ENCODE results near the gene PDLIM3. TPM values are rescaled to one million over a fixed set of nuclear protein-coding genes. Genes with fewer than 3 reads are reported as not detected.

The PDLIM3 gene
- polyA plus RNA-seq, 1 donor (not counting 4 experiments of a cell fraction or from before 2014, with no cell fraction given) = not detected

DNA sequence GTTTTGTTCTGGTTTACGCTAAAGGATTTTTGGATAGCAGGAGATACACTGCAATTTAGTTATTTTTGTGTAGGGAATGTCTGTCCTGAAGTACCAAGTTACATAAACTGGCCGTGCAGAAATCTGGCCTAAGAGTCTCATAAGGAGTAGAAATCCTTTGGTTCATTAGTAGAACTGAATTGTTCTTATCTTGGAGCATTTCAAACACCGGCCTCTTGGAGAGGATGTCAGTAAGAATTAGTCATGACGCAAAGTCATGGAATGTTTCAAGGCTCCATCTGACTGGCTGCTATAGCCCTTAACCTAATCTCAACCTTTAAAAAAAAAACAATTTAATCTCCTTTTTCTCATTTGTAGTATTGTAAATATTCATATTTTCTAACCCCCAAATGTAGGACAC lies 15.2 kb downstream of the PDLIM3 start:
- Histone ChIP-seq H3K36me3 (ENCODE audit: control insufficient read depth in 2 of 2, extremely low read depth in 1 of 2, insufficient read depth in 2 of 2, low read length in 2 of 2) (no peaks in the 10 kb centered on the region), H3K4me3 (ENCODE audit: control insufficient read depth in 2 of 3, extremely low read depth in 1 of 3, insufficient read depth in 2 of 3, low read depth in 1 of 3, low read length in 3 of 3) (no peak overlapping the region), H3K9ac (ENCODE audit: control insufficient read depth, extremely low read depth, insufficient read depth, low read length) (no peak overlapping the region), H3K9me1 (ENCODE audit: control insufficient read depth, extremely low read depth, insufficient read depth, low read length) (no peaks in the 10 kb centered on the region), H3K4me1 (ENCODE audit: control insufficient read depth, extremely low read depth, insufficient read depth, low read length) (no peaks in the 10 kb centered on the region), H2AFZ (ENCODE audit: control insufficient read depth, low read length) (no peak overlapping the region), H4K20me1 (ENCODE audit: control insufficient read depth, extremely low read depth, insufficient read depth, low read length) (no peaks in the 10 kb centered on the region), H3K27ac (ENCODE audit: control insufficient read depth, insufficient read depth, low read length) (no peak overlapping the region), H3K27me3 (ENCODE audit: control insufficient read depth, extremely low read depth, insufficient read depth, low read length) (no peaks in the 10 kb centered on the region), H3K9me3 (ENCODE audit: control insufficient read depth, low read depth, low read length) (no peaks in the 10 kb centered on the region), H3K4me2 (ENCODE audit: control insufficient read depth, extremely low read depth, insufficient read depth, low read depth, low read length) (no peak overlapping the region), H3K79me2 (ENCODE audit: control insufficient read depth, insufficient read depth, low read length) (no peaks in the 10 kb centered on the region)
- DNase-seq (ENCODE audit: low read depth, low spot score) (no peak), FAIRE-seq (no peak)
- no peak for TF ChIP-seq EZH2 (IDR thresholded peaks at IDR 0.05; ENCODE audit: low read length)
- TF ChIP-seq, protein P1, sequence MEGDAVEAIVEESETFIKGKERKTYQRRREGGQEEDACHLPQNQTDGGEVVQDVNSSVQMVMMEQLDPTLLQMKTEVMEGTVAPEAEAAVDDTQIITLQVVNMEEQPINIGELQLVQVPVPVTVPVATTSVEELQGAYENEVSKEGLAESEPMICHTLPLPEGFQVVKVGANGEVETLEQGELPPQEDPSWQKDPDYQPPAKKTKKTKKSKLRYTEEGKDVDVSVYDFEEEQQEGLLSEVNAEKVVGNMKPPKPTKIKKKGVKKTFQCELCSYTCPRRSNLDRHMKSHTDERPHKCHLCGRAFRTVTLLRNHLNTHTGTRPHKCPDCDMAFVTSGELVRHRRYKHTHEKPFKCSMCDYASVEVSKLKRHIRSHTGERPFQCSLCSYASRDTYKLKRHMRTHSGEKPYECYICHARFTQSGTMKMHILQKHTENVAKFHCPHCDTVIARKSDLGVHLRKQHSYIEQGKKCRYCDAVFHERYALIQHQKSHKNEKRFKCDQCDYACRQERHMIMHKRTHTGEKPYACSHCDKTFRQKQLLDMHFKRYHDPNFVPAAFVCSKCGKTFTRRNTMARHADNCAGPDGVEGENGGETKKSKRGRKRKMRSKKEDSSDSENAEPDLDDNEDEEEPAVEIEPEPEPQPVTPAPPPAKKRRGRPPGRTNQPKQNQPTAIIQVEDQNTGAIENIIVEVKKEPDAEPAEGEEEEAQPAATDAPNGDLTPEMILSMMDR (optimal IDR thresholded peaks at IDR 0.05 in 1 of 3, IDR thresholded peaks at IDR 0.05 in 1 of 3, conservative IDR thresholded peaks at IDR 0.05 in 1 of 3; ENCODE audit: extremely low read depth in 1 of 3, insufficient read depth in 2 of 3, low read length in 3 of 3) = no peak
- dilution Hi-C loops (cut with MboI; ENCODE audit: extremely low pct_ligation_motif_present, low sequenced_read_pairs) = no loop called here

GRCh38 chr4:185518494-185518893 lies 16.8 kb downstream of the PDLIM3 start:
- dilution Hi-C loops (cut with MboI; ENCODE audit: extremely low pct_ligation_motif_present, low sequenced_read_pairs) = no loop called here
- FAIRE-seq (no peak), DNase-seq (ENCODE audit: low read depth, low spot score) (no peak)
- Histone ChIP-seq H2AFZ (ENCODE audit: control insufficient read depth, low read length) (no peak overlapping the region), H3K36me3 (ENCODE audit: control insufficient read depth in 2 of 2, extremely low read depth in 1 of 2, insufficient read depth in 2 of 2, low read length in 2 of 2) (no peaks in the 10 kb centered on the region), H3K9me3 (ENCODE audit: control insufficient read depth, low read depth, low read length) (no peaks in the 10 kb centered on the region), H3K27me3 (ENCODE audit: control insufficient read depth, extremely low read depth, insufficient read depth, low read length) (no peaks in the 10 kb centered on the region), H3K9ac (ENCODE audit: control insufficient read depth, extremely low read depth, insufficient read depth, low read length) (no peak overlapping the region), H3K4me3 (ENCODE audit: control insufficient read depth in 2 of 3, extremely low read depth in 1 of 3, insufficient read depth in 2 of 3, low read depth in 1 of 3, low read length in 3 of 3) (no peak overlapping the region), H4K20me1 (ENCODE audit: control insufficient read depth, extremely low read depth, insufficient read depth, low read length) (no peaks in the 10 kb centered on the region), H3K27ac (ENCODE audit: control insufficient read depth, insufficient read depth, low read length) (no peak overlapping the region), H3K9me1 (ENCODE audit: control insufficient read depth, extremely low read depth, insufficient read depth, low read length) (no peaks in the 10 kb centered on the region), H3K4me1 (ENCODE audit: control insufficient read depth, extremely low read depth, insufficient read depth, low read length) (no peaks in the 10 kb centered on the region), H3K79me2 (ENCODE audit: control insufficient read depth, insufficient read depth, low read length) (no peaks in the 10 kb centered on the region), H3K4me2 (ENCODE audit: control insufficient read depth, extremely low read depth, insufficient read depth, low read depth, low read length) (no peak overlapping the region)
- TF ChIP-seq, protein P1 (optimal IDR thresholded peaks at IDR 0.05 in 1 of 3, IDR thresholded peaks at IDR 0.05 in 1 of 3, conservative IDR thresholded peaks at IDR 0.05 in 1 of 3; ENCODE audit: extremely low read depth in 1 of 3, insufficient read depth in 2 of 3, low read length in 3 of 3) = no peak
- TF ChIP-seq EZH2 (IDR thresholded peaks at IDR 0.05; ENCODE audit: low read length) = no peak

Measured in keratinocyte (primary cell).